GM12878 (cell line): ENCODE measurements around the gene KLF7. TPM values are rescaled to one million over a fixed set of nuclear protein-coding genes. Genes with fewer than 3 reads are reported as not detected.

Experiments used
- ATAC-seq: fragments of 200-7000 bp; cut with Tn5 transposase; 3 replicates; pipeline ENCODE4 v1.9.1; 2020; ENCODE audit warnings: mild to moderate bottlenecking, moderate library complexity
- BruUV-seq: library from RNA; stranded (reverse); fragments of 400-500 nt; replicated peaks from 2 replicates; lab custom pipeline; 2021; lab: Mats Ljungman, UMichigan
- CTCF ChIA-PET: fragments of 300-600 bp; sonication (Branson Sonifier 250); formaldehyde crosslinking; extraction: SDS; loops from one replicate; lab custom pipeline; 2021; ENCODE audit warnings: inconsistent platforms; lab: Yijun Ruan, JAX
- POLR2A ChIA-PET: fragments of 350-600 bp; formaldehyde crosslinking; extraction: SDS; loops from one replicate; lab custom pipeline; 2021; ENCODE audit warnings: inconsistent platforms; lab: Charles Lee
- RAD21 ChIA-PET: fragments of 300-600 bp; sonication (Branson Sonifier 250); formaldehyde crosslinking; loops from one replicate; lab custom pipeline; 2023; ENCODE audit warnings: antibody characterized with exemption; ENCODE audit not compliant: unreplicated experiment; lab: Charles Lee
- SMC1A ChIA-PET: fragments of 300-600 bp; sonication (Branson Sonifier 250); formaldehyde crosslinking; loops from one replicate; lab custom pipeline; 2023; ENCODE audit not compliant: unreplicated experiment, uncharacterized antibody; lab: Charles Lee
- DNase-seq: peaks from one replicate; pipeline ENCODE4 v3.0.0-alpha.2; 2011; ENCODE audit warnings: low read depth, low spot score
- FAIRE-seq: peaks from 3 replicates; lab custom pipeline; 2011; peaks lifted over from hg19 to GRCh38; lab: Jason Lieb, UNC
- H2AFZ ChIP-seq: 2 replicates; pipeline ENCODE4 v1.6.0; 2011; ENCODE audit warnings: low read depth, low read length, control low read depth; ENCODE audit not compliant: control insufficient read depth
- H3K27ac ChIP-seq: 2 replicates; pipeline ENCODE4 v1.5.1; 2011; ENCODE audit warnings: control low read depth; ENCODE audit not compliant: control insufficient read depth, insufficient read depth
- H3K27me3 ChIP-seq, 2 experiments: replicated peaks in 1 of 2; 2 replicates each; pipeline versions ENCODE4 v1.6.0 to v1.6.1; 2011; ENCODE audit warnings: low read length in 1 of 2; ENCODE audit not compliant: control insufficient read depth in 2 of 2, insufficient read depth in 2 of 2
- H3K36me3 ChIP-seq, 2 experiments: 2 replicates each; pipeline ENCODE4 v1.5.1; 2011; ENCODE audit warnings: low read length in 1 of 2; ENCODE audit not compliant: control insufficient read depth in 2 of 2, insufficient read depth in 2 of 2
- H3K4me1 ChIP-seq: 2 replicates; pipeline ENCODE4 v1.6.1; 2011; ENCODE audit warnings: mild to moderate bottlenecking, low read length, moderate library complexity, mixed read lengths; ENCODE audit not compliant: control insufficient read depth, insufficient read depth
- H3K4me2 ChIP-seq: 2 replicates; pipeline ENCODE4 v1.6.0; 2011; ENCODE audit warnings: control low read depth; ENCODE audit not compliant: control insufficient read depth, insufficient read depth
- H3K4me3 ChIP-seq: fragments of 200-600 bp; sonication (generic); 2 replicates; pipeline ENCODE4 v1.5.1; 2016
- H3K79me2 ChIP-seq: 2 replicates; pipeline ENCODE4 v1.6.0; 2011; ENCODE audit warnings: low read length; ENCODE audit not compliant: control insufficient read depth, insufficient read depth
- H3K9ac ChIP-seq: 2 replicates; pipeline ENCODE4 v1.8.0; 2011; ENCODE audit warnings: low read length, control low read depth, mixed read lengths; ENCODE audit not compliant: control insufficient read depth, insufficient read depth
- H3K9me3 ChIP-seq: replicated peaks from 3 replicates; pipeline ENCODE4 v1.5.1; 2011; ENCODE audit warnings: mild to moderate bottlenecking, low read length; ENCODE audit not compliant: control insufficient read depth, insufficient read depth
- H4K20me1 ChIP-seq: 2 replicates; pipeline ENCODE4 v1.6.0; 2011; ENCODE audit not compliant: control insufficient read depth, insufficient read depth
- BHLHE40 ChIP-seq, 2 experiments: fragments of 450-650 bp in 1 of 2; IDR thresholded peaks; 2 replicates each; pipeline ENCODE4 v1.6.1; 2011 to 2017; ENCODE audit warnings: low read depth in 2 of 2, borderline replicate concordance in 1 of 2, improper control_type of control experiment in 1 of 2, low read length in 1 of 2, mild to moderate bottlenecking in 1 of 2
- CBFB ChIP-seq: IDR thresholded peaks from 2 replicates; pipeline ENCODE4 v1.6.1; 2016; ENCODE audit warnings: antibody characterized with exemption, low read depth
- EED ChIP-seq: sonication (generic); IDR thresholded peaks from 2 replicates; pipeline ENCODE4 v1.6.1; 2016; ENCODE audit warnings: antibody characterized with exemption, low read depth
- FOS ChIP-seq: IDR thresholded peaks from 3 replicates; pipeline ENCODE4 v1.6.1; 2011; ENCODE audit warnings: borderline replicate concordance; ENCODE audit not compliant: insufficient read length; ENCODE audit errors: extremely low read depth
- GATAD2B ChIP-seq: fragments of 450-650 bp; conservative IDR thresholded peaks from 2 replicates; pipeline ENCODE4 v1.6.1; 2017; ENCODE audit warnings: low read depth, mild to moderate bottlenecking, moderate library complexity
- JUND ChIP-seq: IDR thresholded peaks from 2 replicates; pipeline ENCODE4 v1.6.1; 2012; ENCODE audit warnings: low read depth, mild to moderate bottlenecking, low read length, improper control_type of control experiment, moderate library complexity
- MTA3 ChIP-seq: IDR thresholded peaks from 2 replicates; pipeline ENCODE4 v1.6.1; 2012; ENCODE audit warnings: low read length, inconsistent platforms, borderline replicate concordance
- NBN ChIP-seq: fragments of 450-650 bp; IDR thresholded peaks from 2 replicates; pipeline ENCODE4 v1.6.1; 2016
- NR2C2 ChIP-seq: IDR thresholded peaks from 2 replicates; pipeline ENCODE4 v1.6.1; 2011; ENCODE audit warnings: borderline replicate concordance, low read depth; ENCODE audit not compliant: control insufficient read depth, insufficient read length
- STAT3 ChIP-seq: IDR thresholded peaks from 2 replicates; pipeline ENCODE4 v1.6.1; 2011; ENCODE audit warnings: low read depth, low read length, improper control_type of control experiment
- SUZ12 ChIP-seq: fragments of 200-600 bp; sonication (generic); IDR thresholded peaks from one replicate; pipeline ENCODE4 v1.6.1; 2018; ENCODE audit warnings: antibody characterized with exemption, mild to moderate bottlenecking; ENCODE audit not compliant: unreplicated experiment
- TCF3 ChIP-seq: IDR thresholded peaks from 2 replicates; pipeline ENCODE4 v1.6.1; 2012; ENCODE audit warnings: low read depth, mild to moderate bottlenecking, low read length, borderline replicate concordance; ENCODE audit not compliant: insufficient read depth
- TCF7 ChIP-seq: IDR thresholded peaks from 2 replicates; pipeline ENCODE4 v1.6.1; 2014; ENCODE audit warnings: antibody characterized with exemption, borderline replicate concordance
- ZBED1 ChIP-seq: IDR thresholded peaks from 2 replicates; pipeline ENCODE4 v1.6.1; 2016; ENCODE audit warnings: borderline replicate concordance
- ZNF217 ChIP-seq: fragments of 450-650 bp; IDR thresholded peaks from 2 replicates; pipeline ENCODE4 v1.6.1; 2017; ENCODE audit warnings: antibody characterized with exemption, mild to moderate bottlenecking
- ZNF274 ChIP-seq: IDR thresholded peaks from one replicate; pipeline ENCODE4 v1.8.0; 2011; ENCODE audit not compliant: insufficient read length, insufficient read depth
- WGBS: methylation state at CpG from one replicate; pipeline ENCODE4 v1.1.6; 2016; ENCODE audit warnings: low lambda C conversion rate; ENCODE audit not compliant: insufficient replicate concordance, insufficient coverage; ENCODE audit errors: missing lambda C conversion rate; 5-methylcytosine and 5-hydroxymethylcytosine counted together
- in situ Hi-C: fragments of 300-500 bp; cut with MboI; formaldehyde crosslinking; loops from 9 replicates; pipeline ENCODE4 v1.14.3; 2018; ENCODE audit warnings: mixed read lengths
- intact Hi-C: fragments of 100-400 bp; cut with micrococcal nuclease; formaldehyde crosslinking; loops from one replicate; pipeline ENCODE4 v1.14.2; 2022; ENCODE audit not compliant: unreplicated experiment
- polyA plus RNA-seq, 11 experiments: library from polyadenylated mRNA; depleted of rRNA in 4 of 11; unstranded in 6 of 11; stranded (reverse) in 5 of 11; fragments of >200 nt; fragmentation: Nextera tagmentation in 4 of 11; fragmentation: Illumina TruSeq in 1 of 11; extraction: Ambion mirVana in 4 of 11; extraction: Trizol in 1 of 11; gene quantifications; 1 replicate in 1 of 11; 2 replicates in 10 of 11; pipeline versions ENCODE4 v1.2.1 to v1.2.3, GENCODE V29; 2011 to 2016; ENCODE audit warnings: inconsistent platforms in 2 of 11, missing spikeins in 2 of 11, low read depth in 1 of 11
- total RNA-seq, 4 experiments: library from RNA; depleted of rRNA in 3 of 4; stranded (reverse); fragments of >200 nt in 3 of 4; fragmentation: Illumina TruSeq in 1 of 4; extraction: Trizol in 1 of 4; gene quantifications; 2 replicates each; pipeline versions ENCODE4 v1.2.1 to v1.2.3, GENCODE V29; 2013 to 2021
- TF ChIP-seq, protein P1 (sequence below): fragments of 450-650 bp; IDR thresholded peaks from 2 replicates; pipeline ENCODE4 v1.6.1; 2017; ENCODE audit warnings: low read depth, mild to moderate bottlenecking, moderate library complexity
- TF ChIP-seq, protein P2 (sequence below): fragments of 150-350 bp; IDR thresholded peaks from 2 replicates; pipeline ENCODE4 v1.6.1; 2014; ENCODE audit warnings: mild to moderate bottlenecking, low read depth, low read length
- TF ChIP-seq, protein P3 (sequence below): fragments of 450-650 bp; formaldehyde crosslinking; IDR thresholded peaks from 2 replicates; pipeline ENCODE4 v1.4.0; 2022; ENCODE audit warnings: mild to moderate bottlenecking, moderate library complexity

Gene KLF7
- total and polyA plus RNA-seq, 10 of the 15 experiments (the other 5 are each of a cell fraction or from before 2014, with no cell fraction given) = 2.4 to 24.8 (median 8.5) TPM

DNA sequence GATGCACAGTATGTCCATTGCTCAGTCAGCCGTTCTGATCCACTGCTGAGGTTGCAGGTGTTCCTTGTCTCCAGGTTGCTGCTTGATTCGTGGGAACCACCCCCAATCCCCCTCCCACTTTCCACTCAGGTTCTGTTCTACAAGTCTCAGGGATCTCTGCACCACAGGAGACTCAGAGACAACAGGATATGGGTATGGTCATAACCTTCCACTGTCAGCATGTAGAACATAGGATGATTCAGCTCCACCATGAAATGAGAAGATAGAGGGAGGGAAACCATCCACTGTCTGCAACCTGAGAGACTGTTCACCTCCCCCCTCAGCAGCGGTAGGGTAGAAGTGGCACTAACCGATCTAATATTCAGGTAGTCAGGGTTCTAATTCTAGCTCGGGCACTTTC, 19.0 kb upstream of the KLF7 start (continued):
- no peak for TF ChIP-seq BHLHE40 (IDR thresholded peaks at IDR 0.05; ENCODE audit: borderline replicate concordance in 1 of 2, low read depth in 2 of 2, low read length in 1 of 2)
- TF ChIP-seq, protein P1, sequence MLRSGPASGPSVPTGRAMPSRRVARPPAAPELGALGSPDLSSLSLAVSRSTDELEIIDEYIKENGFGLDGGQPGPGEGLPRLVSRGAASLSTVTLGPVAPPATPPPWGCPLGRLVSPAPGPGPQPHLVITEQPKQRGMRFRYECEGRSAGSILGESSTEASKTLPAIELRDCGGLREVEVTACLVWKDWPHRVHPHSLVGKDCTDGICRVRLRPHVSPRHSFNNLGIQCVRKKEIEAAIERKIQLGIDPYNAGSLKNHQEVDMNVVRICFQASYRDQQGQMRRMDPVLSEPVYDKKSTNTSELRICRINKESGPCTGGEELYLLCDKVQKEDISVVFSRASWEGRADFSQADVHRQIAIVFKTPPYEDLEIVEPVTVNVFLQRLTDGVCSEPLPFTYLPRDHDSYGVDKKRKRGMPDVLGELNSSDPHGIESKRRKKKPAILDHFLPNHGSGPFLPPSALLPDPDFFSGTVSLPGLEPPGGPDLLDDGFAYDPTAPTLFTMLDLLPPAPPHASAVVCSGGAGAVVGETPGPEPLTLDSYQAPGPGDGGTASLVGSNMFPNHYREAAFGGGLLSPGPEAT = no peak
- TF ChIP-seq, protein P2, sequence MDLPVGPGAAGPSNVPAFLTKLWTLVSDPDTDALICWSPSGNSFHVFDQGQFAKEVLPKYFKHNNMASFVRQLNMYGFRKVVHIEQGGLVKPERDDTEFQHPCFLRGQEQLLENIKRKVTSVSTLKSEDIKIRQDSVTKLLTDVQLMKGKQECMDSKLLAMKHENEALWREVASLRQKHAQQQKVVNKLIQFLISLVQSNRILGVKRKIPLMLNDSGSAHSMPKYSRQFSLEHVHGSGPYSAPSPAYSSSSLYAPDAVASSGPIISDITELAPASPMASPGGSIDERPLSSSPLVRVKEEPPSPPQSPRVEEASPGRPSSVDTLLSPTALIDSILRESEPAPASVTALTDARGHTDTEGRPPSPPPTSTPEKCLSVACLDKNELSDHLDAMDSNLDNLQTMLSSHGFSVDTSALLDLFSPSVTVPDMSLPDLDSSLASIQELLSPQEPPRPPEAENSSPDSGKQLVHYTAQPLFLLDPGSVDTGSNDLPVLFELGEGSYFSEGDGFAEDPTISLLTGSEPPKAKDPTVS = no peak
- TF ChIP-seq, all 136 proteins: peak for 0

DNA sequence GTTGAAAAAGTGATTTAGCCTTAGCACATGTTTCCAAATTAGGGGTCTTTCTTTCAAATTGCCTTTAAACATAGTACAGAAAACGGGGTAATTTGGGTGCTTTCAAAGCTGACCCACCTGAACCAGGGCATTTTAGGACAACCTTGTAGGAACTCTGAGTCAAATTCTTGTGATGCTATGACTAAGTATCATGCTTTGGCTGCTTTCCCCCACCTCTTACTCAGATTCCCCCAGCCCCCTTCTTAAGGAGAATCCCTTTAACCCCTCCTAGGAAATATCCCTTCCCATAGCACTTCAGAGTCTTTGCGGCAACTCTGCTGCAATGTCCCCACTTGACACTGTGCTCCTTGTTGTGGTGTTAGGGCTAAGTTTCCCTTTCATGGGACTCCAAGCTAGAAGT, 18.6 kb upstream of the KLF7 start:
- DNase-seq = no peak
- ChIA-PET CTCF (no interaction called here), POLR2A (no interaction called here), SMC1A (interaction anchor here (0.7 to 1.9 kb wide), 2 partner anchors 12 to 34 kb away, joined by 3 to 7 read pairs; no protein-coding TSS in a partner anchor), RAD21 (no interaction called here)
- no TSS peak for BruUV-seq
- Histone ChIP-seq H3K27ac (no peak overlapping the region), H4K20me1 (no peaks in the 10 kb centered on the region), H3K4me2 (no peak overlapping the region), H3K4me3 (no peak overlapping the region), H3K79me2 (no peaks in the 10 kb centered on the region), H3K4me1 (no peaks in the 10 kb centered on the region), H3K36me3 (no peaks in the 10 kb centered on the region), H3K9ac (no peak overlapping the region), H2AFZ (no peak overlapping the region), H3K27me3 (peaks cover 0 to 2% of the 10 kb centered on the region in 2 experiments; a peak in 1 of 4 replicates), H3K9me3 (peaks cover 4% of the 10 kb centered on the region; the same call in 1 of the 3 replicates)
- in situ Hi-C loops (no loop called here), intact Hi-C loops (no loop called here)
- ATAC-seq = no peak
- FAIRE-seq = no peak
- WGBS = 38% methylated on average over 2 of the region's 2 CpGs
- TF ChIP-seq NR2C2 (no peak), SUZ12 (no peak), MTA3 (no peak), JUND (no peak), ZBED1 (no peak), CBFB (no peak), FOS (no peak), STAT3 (no peak), ZNF274 (no peak), GATAD2B (no peak), TCF3 (no peak), TCF7 (no peak), EED (no peak), NBN (no peak), ZNF217 (no peak)
- TF ChIP-seq, protein P3, sequence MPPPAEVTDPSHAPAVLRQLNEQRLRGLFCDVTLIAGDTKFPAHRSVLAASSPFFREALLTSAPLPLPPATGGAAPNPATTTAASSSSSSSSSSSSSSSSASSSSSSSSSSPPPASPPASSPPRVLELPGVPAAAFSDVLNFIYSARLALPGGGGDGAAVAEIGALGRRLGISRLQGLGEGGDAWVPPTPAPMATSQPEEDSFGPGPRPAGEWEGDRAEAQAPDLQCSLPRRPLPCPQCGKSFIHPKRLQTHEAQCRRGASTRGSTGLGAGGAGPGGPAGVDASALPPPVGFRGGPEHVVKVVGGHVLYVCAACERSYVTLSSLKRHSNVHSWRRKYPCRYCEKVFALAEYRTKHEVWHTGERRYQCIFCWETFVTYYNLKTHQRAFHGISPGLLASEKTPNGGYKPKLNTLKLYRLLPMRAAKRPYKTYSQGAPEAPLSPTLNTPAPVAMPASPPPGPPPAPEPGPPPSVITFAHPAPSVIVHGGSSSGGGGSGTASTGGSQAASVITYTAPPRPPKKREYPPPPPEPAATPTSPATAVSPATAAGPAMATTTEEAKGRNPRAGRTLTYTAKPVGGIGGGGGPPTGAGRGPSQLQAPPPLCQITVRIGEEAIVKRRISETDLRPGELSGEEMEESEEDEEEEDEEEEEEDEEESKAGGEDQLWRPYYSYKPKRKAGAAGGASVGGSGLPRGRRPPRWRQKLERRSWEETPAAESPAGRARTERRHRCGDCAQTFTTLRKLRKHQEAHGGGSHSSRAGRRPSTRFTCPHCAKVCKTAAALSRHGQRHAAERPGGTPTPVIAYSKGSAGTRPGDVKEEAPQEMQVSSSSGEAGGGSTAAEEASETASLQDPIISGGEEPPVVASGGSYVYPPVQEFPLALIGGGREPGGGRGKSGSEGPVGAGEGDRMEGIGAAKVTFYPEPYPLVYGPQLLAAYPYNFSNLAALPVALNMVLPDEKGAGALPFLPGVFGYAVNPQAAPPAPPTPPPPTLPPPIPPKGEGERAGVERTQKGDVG (CRISPR knock-in tag) = no peak
